Measurements from ENCODE around the gene CLIC4. TPM values are rescaled to one million over a fixed set of nuclear protein-coding genes. Genes with fewer than 3 reads are reported as not detected.
A peak's percentile ranks its signal among the peaks of the same experiment; 100 is the strongest.

Gene CLIC4
- total RNA-seq, 3 donors from 2014 or later, result 33.0 to 176 (median 52.4) TPM

GRCh38 chr1:24763671-24764070 lies 18.4 kb downstream of the CLIC4 start:
- Histone ChIP-seq H3K36me3 (ENCODE audit: low read depth) (no peaks in the 10 kb centered on the region), H3K4me3 (no peak overlapping the region), H3K4me1 (ENCODE audit: low read depth) (no peaks in the 10 kb centered on the region), H3K9me3 (no peaks in the 10 kb centered on the region)
- intact Hi-C loops (cut with DNase I, micrococcal nuclease), result no loop called here
- ATAC-seq (no peak), DNase-seq (no peak)
- TF ChIP-seq CTCF (IDR thresholded peaks at IDR 0.05), result no peak

- H3K4me3 ChIP-seq, result no peak overlapping the region
- no peak for DNase-seq
- no peaks in the 10 kb centered on the region for H3K36me3 ChIP-seq (ENCODE audit: low read depth)
- no peaks in the 10 kb centered on the region for H3K9me3 ChIP-seq
- ATAC-seq, result no peak
- TF ChIP-seq CTCF (IDR thresholded peaks at IDR 0.05), result no peak
- intact Hi-C loops (cut with DNase I, micrococcal nuclease), result no loop called here
- no peaks in the 10 kb centered on the region for H3K4me1 ChIP-seq (ENCODE audit: low read depth)
These were observed 19.2 kb downstream of the CLIC4 start for GRCh38 chr1:24764439-24764838.

- intact Hi-C loops (cut with DNase I, micrococcal nuclease), result no loop called here
- no peak for ATAC-seq
- DNase-seq, result no peak
- no peak for TF ChIP-seq CTCF (IDR thresholded peaks at IDR 0.05)
- Histone ChIP-seq H3K4me1 (ENCODE audit: low read depth) (no peaks in the 10 kb centered on the region), H3K36me3 (ENCODE audit: low read depth) (no peaks in the 10 kb centered on the region), H3K4me3 (no peak overlapping the region), H3K9me3 (no peaks in the 10 kb centered on the region)
These were observed 19.6 kb downstream of the CLIC4 start for GRCh38 chr1:24764848-24765247.

GRCh38 chr1:24765308-24765988 lies 20.2 kb downstream of the CLIC4 start:
- Histone ChIP-seq H3K4me3 (no peak overlapping the region), H3K4me1 (ENCODE audit: low read depth) (no peaks in the 10 kb centered on the region), H3K36me3 (ENCODE audit: low read depth) (no peaks in the 10 kb centered on the region), H3K9me3 (no peaks in the 10 kb centered on the region)
- no peak for DNase-seq
- TF ChIP-seq CTCF (IDR thresholded peaks at IDR 0.05), result no peak
- intact Hi-C loops (cut with DNase I, micrococcal nuclease), result no loop called here
- ATAC-seq, result peak; percentile 42

- no peak overlapping the region for H3K4me3 ChIP-seq
- no peaks in the 10 kb centered on the region for H3K36me3 ChIP-seq (ENCODE audit: low read depth)
- no peaks in the 10 kb centered on the region for H3K9me3 ChIP-seq
- ATAC-seq, result no peak
- no peaks in the 10 kb centered on the region for H3K4me1 ChIP-seq (ENCODE audit: low read depth)
- intact Hi-C loops (cut with DNase I, micrococcal nuclease), result no loop called here
- TF ChIP-seq CTCF (IDR thresholded peaks at IDR 0.05), result no peak
- no peak for DNase-seq
These were observed 22.1 kb downstream of the CLIC4 start for GRCh38 chr1:24767351-24767750.
